ENCODE data around the gene MREG.

DNA sequence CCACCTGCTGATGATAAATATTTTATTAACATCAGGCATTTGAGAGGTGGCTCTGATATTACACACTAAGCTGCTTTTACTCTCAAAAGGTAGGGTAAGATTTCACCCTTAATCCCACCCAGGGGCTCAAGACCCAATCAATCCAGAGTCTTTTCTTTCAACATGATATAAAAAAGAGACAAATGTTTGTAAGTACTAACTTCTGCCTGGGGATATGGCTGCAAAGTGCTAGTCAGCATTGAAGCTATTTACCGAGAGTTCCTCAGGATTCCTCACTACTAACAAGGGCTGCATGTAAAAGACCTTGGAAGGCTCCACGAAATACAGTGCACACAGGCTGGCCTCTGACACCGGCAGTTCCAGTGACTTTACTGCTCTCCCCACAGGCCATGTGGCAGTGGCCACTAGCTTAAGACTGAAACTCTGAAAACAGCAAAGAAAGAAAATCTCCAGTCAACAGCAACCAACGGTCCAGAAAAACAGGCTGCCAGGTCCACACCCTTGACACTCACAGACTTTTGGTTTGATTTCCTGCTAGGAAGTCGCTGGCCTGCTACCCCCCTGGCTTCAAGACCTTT is 11.2 kb downstream of the MREG start:
- no peak for TF ChIP-seq EZH2 (IDR thresholded peaks at IDR 0.05; ENCODE audit: low read depth, unreplicated experiment)
- TF ChIP-seq POLR2AphosphoS5 (IDR thresholded peaks at IDR 0.05; ENCODE audit: low read depth) = no peak
- no peak for TF ChIP-seq EZH2phosphoT487 (IDR thresholded peaks at IDR 0.05; ENCODE audit: unreplicated experiment)
- TF ChIP-seq, protein P1, sequence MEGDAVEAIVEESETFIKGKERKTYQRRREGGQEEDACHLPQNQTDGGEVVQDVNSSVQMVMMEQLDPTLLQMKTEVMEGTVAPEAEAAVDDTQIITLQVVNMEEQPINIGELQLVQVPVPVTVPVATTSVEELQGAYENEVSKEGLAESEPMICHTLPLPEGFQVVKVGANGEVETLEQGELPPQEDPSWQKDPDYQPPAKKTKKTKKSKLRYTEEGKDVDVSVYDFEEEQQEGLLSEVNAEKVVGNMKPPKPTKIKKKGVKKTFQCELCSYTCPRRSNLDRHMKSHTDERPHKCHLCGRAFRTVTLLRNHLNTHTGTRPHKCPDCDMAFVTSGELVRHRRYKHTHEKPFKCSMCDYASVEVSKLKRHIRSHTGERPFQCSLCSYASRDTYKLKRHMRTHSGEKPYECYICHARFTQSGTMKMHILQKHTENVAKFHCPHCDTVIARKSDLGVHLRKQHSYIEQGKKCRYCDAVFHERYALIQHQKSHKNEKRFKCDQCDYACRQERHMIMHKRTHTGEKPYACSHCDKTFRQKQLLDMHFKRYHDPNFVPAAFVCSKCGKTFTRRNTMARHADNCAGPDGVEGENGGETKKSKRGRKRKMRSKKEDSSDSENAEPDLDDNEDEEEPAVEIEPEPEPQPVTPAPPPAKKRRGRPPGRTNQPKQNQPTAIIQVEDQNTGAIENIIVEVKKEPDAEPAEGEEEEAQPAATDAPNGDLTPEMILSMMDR (conservative IDR thresholded peaks at IDR 0.05; ENCODE audit: low read depth in 2 of 2) = no peak
- TF ChIP-seq, protein P2, sequence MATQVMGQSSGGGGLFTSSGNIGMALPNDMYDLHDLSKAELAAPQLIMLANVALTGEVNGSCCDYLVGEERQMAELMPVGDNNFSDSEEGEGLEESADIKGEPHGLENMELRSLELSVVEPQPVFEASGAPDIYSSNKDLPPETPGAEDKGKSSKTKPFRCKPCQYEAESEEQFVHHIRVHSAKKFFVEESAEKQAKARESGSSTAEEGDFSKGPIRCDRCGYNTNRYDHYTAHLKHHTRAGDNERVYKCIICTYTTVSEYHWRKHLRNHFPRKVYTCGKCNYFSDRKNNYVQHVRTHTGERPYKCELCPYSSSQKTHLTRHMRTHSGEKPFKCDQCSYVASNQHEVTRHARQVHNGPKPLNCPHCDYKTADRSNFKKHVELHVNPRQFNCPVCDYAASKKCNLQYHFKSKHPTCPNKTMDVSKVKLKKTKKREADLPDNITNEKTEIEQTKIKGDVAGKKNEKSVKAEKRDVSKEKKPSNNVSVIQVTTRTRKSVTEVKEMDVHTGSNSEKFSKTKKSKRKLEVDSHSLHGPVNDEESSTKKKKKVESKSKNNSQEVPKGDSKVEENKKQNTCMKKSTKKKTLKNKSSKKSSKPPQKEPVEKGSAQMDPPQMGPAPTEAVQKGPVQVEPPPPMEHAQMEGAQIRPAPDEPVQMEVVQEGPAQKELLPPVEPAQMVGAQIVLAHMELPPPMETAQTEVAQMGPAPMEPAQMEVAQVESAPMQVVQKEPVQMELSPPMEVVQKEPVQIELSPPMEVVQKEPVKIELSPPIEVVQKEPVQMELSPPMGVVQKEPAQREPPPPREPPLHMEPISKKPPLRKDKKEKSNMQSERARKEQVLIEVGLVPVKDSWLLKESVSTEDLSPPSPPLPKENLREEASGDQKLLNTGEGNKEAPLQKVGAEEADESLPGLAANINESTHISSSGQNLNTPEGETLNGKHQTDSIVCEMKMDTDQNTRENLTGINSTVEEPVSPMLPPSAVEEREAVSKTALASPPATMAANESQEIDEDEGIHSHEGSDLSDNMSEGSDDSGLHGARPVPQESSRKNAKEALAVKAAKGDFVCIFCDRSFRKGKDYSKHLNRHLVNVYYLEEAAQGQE (IDR thresholded peaks at IDR 0.05; ENCODE audit: unreplicated experiment) = no peak
- no peak for TF ChIP-seq STAT1 (IDR thresholded peaks at IDR 0.05; ENCODE audit: unreplicated experiment)
- TF ChIP-seq ZNF331 (CRISPR knock-in tag; IDR thresholded peaks at IDR 0.05; ENCODE audit: low read depth) = no peak
- TF ChIP-seq, protein P3, sequence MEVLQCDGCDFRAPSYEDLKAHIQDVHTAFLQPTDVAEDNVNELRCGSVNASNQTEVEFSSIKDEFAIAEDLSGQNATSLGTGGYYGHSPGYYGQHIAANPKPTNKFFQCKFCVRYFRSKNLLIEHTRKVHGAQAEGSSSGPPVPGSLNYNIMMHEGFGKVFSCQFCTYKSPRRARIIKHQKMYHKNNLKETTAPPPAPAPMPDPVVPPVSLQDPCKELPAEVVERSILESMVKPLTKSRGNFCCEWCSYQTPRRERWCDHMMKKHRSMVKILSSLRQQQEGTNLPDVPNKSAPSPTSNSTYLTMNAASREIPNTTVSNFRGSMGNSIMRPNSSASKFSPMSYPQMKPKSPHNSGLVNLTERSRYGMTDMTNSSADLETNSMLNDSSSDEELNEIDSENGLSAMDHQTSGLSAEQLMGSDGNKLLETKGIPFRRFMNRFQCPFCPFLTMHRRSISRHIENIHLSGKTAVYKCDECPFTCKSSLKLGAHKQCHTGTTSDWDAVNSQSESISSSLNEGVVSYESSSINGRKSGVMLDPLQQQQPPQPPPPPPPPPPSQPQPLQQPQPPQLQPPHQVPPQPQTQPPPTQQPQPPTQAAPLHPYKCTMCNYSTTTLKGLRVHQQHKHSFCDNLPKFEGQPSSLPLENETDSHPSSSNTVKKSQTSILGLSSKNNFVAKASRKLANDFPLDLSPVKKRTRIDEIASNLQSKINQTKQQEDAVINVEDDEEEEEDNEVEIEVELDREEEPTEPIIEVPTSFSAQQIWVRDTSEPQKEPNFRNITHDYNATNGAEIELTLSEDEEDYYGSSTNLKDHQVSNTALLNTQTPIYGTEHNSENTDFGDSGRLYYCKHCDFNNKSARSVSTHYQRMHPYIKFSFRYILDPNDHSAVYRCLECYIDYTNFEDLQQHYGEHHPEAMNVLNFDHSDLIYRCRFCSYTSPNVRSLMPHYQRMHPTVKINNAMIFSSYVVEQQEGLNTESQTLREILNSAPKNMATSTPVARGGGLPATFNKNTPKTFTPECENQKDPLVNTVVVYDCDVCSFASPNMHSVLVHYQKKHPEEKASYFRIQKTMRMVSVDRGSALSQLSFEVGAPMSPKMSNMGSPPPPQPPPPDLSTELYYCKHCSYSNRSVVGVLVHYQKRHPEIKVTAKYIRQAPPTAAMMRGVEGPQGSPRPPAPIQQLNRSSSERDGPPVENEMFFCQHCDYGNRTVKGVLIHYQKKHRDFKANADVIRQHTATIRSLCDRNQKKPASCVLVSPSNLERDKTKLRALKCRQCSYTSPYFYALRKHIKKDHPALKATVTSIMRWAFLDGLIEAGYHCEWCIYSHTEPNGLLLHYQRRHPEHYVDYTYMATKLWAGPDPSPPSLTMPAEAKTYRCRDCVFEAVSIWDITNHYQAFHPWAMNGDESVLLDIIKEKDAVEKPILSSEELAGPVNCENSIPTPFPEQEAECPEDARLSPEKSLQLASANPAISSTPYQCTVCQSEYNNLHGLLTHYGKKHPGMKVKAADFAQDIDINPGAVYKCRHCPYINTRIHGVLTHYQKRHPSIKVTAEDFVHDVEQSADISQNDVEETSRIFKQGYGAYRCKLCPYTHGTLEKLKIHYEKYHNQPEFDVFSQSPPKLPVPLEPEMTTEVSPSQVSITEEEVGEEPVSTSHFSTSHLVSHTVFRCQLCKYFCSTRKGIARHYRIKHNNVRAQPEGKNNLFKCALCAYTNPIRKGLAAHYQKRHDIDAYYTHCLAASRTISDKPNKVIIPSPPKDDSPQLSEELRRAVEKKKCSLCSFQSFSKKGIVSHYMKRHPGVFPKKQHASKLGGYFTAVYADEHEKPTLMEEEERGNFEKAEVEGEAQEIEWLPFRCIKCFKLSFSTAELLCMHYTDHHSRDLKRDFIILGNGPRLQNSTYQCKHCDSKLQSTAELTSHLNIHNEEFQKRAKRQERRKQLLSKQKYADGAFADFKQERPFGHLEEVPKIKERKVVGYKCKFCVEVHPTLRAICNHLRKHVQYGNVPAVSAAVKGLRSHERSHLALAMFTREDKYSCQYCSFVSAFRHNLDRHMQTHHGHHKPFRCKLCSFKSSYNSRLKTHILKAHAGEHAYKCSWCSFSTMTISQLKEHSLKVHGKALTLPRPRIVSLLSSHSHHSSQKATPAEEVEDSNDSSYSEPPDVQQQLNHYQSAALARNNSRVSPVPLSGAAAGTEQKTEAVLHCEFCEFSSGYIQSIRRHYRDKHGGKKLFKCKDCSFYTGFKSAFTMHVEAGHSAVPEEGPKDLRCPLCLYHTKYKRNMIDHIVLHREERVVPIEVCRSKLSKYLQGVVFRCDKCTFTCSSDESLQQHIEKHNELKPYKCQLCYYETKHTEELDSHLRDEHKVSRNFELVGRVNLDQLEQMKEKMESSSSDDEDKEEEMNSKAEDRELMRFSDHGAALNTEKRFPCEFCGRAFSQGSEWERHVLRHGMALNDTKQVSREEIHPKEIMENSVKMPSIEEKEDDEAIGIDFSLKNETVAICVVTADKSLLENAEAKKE (CRISPR knock-in tag; IDR thresholded peaks at IDR 0.05) = no peak
- TF ChIP-seq JUNB (IDR thresholded peaks at IDR 0.05; ENCODE audit: unreplicated experiment) = no peak
- no peak for TF ChIP-seq CREB1 (CRISPR knock-in tag; IDR thresholded peaks at IDR 0.05; ENCODE audit: low read depth)
- TF ChIP-seq, protein P4, sequence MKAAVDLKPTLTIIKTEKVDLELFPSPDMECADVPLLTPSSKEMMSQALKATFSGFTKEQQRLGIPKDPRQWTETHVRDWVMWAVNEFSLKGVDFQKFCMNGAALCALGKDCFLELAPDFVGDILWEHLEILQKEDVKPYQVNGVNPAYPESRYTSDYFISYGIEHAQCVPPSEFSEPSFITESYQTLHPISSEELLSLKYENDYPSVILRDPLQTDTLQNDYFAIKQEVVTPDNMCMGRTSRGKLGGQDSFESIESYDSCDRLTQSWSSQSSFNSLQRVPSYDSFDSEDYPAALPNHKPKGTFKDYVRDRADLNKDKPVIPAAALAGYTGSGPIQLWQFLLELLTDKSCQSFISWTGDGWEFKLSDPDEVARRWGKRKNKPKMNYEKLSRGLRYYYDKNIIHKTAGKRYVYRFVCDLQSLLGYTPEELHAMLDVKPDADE (IDR thresholded peaks at IDR 0.05) = no peak
- no peak for TF ChIP-seq NANOG (IDR thresholded peaks at IDR 0.05; ENCODE audit: borderline replicate concordance)
- TF ChIP-seq ZNF114 (CRISPR knock-in tag; IDR thresholded peaks at IDR 0.05) = no peak

Data from GM23338 (cell line).